Superior temporal gyrus (tissue), 1 donor: ENCODE data around the gene FBXO45.
A peak's percentile ranks its signal among the peaks of the same experiment; 100 is the strongest.
"Not testable (repeated sequence)": the region's sequence is repeated elsewhere in the genome, so short reads cannot be mapped to it uniquely, and the experiment has no call there.

ENCODE experiments used
- DNase-seq: peaks from one replicate; pipeline ENCODE4 v3.0.0-alpha.2; 2016; ENCODE audit errors: extremely low spot score

Gene FBXO45

GRCh38 chr3:196619223-196619622, 50.8 kb downstream of the FBXO45 start:
- DNase-seq: no peak

- not testable (repeated sequence) for DNase-seq
Measured at GRCh38 chr3:196619627-196620026, 51.2 kb downstream of the FBXO45 start.

- no peak for DNase-seq
Measured at GRCh38 chr3:196620161-196620604, 51.7 kb downstream of the FBXO45 start.

- no peak for DNase-seq
Measured at GRCh38 chr3:196620684-196621083, 52.2 kb downstream of the FBXO45 start.

- no peak for DNase-seq
Measured at GRCh38 chr3:196621611-196622010, 53.2 kb downstream of the FBXO45 start.

GRCh38 chr3:196624067-196624790, 55.8 kb downstream of the FBXO45 start:
- DNase-seq: peak; percentile 34

GRCh38 chr3:196624907-196625306, 56.4 kb downstream of the FBXO45 start:
- no peak for DNase-seq

GRCh38 chr3:196625331-196625730, 56.9 kb downstream of the FBXO45 start:
- no peak for DNase-seq

GRCh38 chr3:196627918-196628231, 59.4 kb downstream of the FBXO45 start:
- DNase-seq: no peak

- DNase-seq: no peak
Measured at GRCh38 chr3:196629228-196629627, 60.8 kb downstream of the FBXO45 start.

- DNase-seq: no peak
Measured at GRCh38 chr3:196631682-196632045, 63.2 kb downstream of the FBXO45 start.

GRCh38 chr3:196632046-196632751, 63.7 kb downstream of the FBXO45 start:
- DNase-seq: peak; percentile 80

GRCh38 chr3:196633555-196634151, 65.2 kb downstream of the FBXO45 start:
- no peak for DNase-seq

GRCh38 chr3:196634224-196634623, 65.8 kb downstream of the FBXO45 start:
- DNase-seq: no peak

GRCh38 chr3:196634829-196635228, 66.4 kb downstream of the FBXO45 start:
- no peak for DNase-seq

- no peak for DNase-seq
Measured at GRCh38 chr3:196636369-196637349, 68.2 kb downstream of the FBXO45 start.

GRCh38 chr3:196637941-196638340, 69.5 kb downstream of the FBXO45 start:
- not testable (repeated sequence) for DNase-seq
